Kidney (tissue), 14 donors: ENCODE results near the gene TMEM86B. TPM values are rescaled to one million over a fixed set of nuclear protein-coding genes. Genes with fewer than 3 reads are reported as not detected.

Experiments
- DNase-seq, 5 donors: peaks; one replicate each; pipeline ENCODE4 v3.0.0-alpha.2; 2013 to 2020
- FAIRE-seq: peaks from 2 replicates; lab custom pipeline; 2012; peaks lifted over from hg19 to GRCh38; lab: Jason Lieb, UNC
- H3K27ac ChIP-seq, 2 donors: one replicate each; pipeline ENCODE4 v1.7.0; 2013; ENCODE audit warnings: low read depth in 2 of 2, low read length in 2 of 2, inconsistent platforms in 1 of 2
- H3K27me3 ChIP-seq: one replicate; pipeline ENCODE4 v1.7.1; 2013; ENCODE audit warnings: low read length, inconsistent platforms; ENCODE audit not compliant: control insufficient read depth, insufficient read depth
- H3K36me3 ChIP-seq, 3 donors: one replicate each; pipeline versions ENCODE4 v1.7.0 to v1.7.1; 2013; ENCODE audit warnings: low read length in 3 of 3, control low read depth in 1 of 3, inconsistent platforms in 1 of 3; ENCODE audit not compliant: insufficient read depth in 3 of 3, control insufficient read depth in 2 of 3
- H3K4me1 ChIP-seq, 3 donors: one replicate each; pipeline versions ENCODE4 v1.7.0 to v1.7.1; 2013; ENCODE audit warnings: low read length in 3 of 3, inconsistent platforms in 1 of 3, low read depth in 1 of 3; ENCODE audit not compliant: control insufficient read depth in 2 of 3, insufficient read depth in 2 of 3
- H3K4me3 ChIP-seq, 3 donors: one replicate each; pipeline versions ENCODE4 v1.7.0 to v1.8.1; 2013; ENCODE audit warnings: low read length in 3 of 3, control low read depth in 1 of 3, inconsistent platforms in 1 of 3
- H3K9ac ChIP-seq, 3 donors: one replicate each; pipeline versions ENCODE4 v1.7.0 to v1.7.1; 2013; ENCODE audit warnings: low read length in 3 of 3, control low read depth in 1 of 3, inconsistent platforms in 1 of 3
- H3K9me3 ChIP-seq, 3 donors: one replicate each; pipeline versions ENCODE4 v1.7.0 to v1.7.1; 2013; ENCODE audit warnings: low read length in 3 of 3, control low read depth in 1 of 3, inconsistent platforms in 1 of 3; ENCODE audit not compliant: control insufficient read depth in 2 of 3, insufficient read depth in 1 of 3
- intact Hi-C: fragments of 100-400 bp; cut with DNase I; formaldehyde crosslinking; loops from one replicate; pipeline ENCODE4 v1.11.1; 2022
- polyA plus RNA-seq: library from polyadenylated mRNA; stranded (reverse); fragments of 350-450 nt; fragmentation: Illumina TruSeq; extraction: RNeasy Lipid Tissue Mini Kit (QIAGEN cat#74804); gene quantifications from one replicate; pipeline ENCODE4 v1.2.3, GENCODE V29; 2014; ENCODE audit warnings: low read depth, low replicate concordance; ENCODE audit not compliant: insufficient read depth
- total RNA-seq: library from RNA; stranded (reverse); fragmentation: NEBNext Ultra II Directional; extraction: Animal tissue kit (Norgen Biotek cat#: 25700); gene quantifications from one replicate; pipeline ENCODE4 v1.2.1, GENCODE V29; 2021
- TF ChIP-seq, protein P1 (sequence below): IDR thresholded peaks from 3 replicates; pipeline ENCODE4 v1.5.1; 2012; ENCODE audit warnings: mild to moderate bottlenecking, moderate library complexity, borderline replicate concordance; ENCODE audit not compliant: insufficient read depth; ENCODE audit errors: extremely low read depth
- donor health status: control.
- donor health status: control.
- donor health status: control.
- donor health status: control.
- donor health status: control.
- donor health status: DM: yes; HTN: yes; CAD: no.
- donor health status: Normal renal cell carcinoma (clear cell type).

TMEM86B gene
- total and polyA plus RNA-seq, 2 donors from 2014 or later = 3.3 to 4.6 TPM

- Histone ChIP-seq H3K4me3 (no peak overlapping the region), H3K4me1 (peaks cover 0 to 4% (median 3%) of the 10 kb centered on the region in 3 donors), H3K9me3 (no peaks in the 10 kb centered on the region), H3K27me3 (no peaks in the 10 kb centered on the region), H3K36me3 (peaks cover 6 to 24% (median 12%) of the 10 kb centered on the region in 3 donors), H3K27ac (no peak overlapping the region), H3K9ac (no peak overlapping the region)
- TF ChIP-seq, protein P1, sequence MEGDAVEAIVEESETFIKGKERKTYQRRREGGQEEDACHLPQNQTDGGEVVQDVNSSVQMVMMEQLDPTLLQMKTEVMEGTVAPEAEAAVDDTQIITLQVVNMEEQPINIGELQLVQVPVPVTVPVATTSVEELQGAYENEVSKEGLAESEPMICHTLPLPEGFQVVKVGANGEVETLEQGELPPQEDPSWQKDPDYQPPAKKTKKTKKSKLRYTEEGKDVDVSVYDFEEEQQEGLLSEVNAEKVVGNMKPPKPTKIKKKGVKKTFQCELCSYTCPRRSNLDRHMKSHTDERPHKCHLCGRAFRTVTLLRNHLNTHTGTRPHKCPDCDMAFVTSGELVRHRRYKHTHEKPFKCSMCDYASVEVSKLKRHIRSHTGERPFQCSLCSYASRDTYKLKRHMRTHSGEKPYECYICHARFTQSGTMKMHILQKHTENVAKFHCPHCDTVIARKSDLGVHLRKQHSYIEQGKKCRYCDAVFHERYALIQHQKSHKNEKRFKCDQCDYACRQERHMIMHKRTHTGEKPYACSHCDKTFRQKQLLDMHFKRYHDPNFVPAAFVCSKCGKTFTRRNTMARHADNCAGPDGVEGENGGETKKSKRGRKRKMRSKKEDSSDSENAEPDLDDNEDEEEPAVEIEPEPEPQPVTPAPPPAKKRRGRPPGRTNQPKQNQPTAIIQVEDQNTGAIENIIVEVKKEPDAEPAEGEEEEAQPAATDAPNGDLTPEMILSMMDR = no peak
- DNase-seq (no peak), FAIRE-seq (no peak)
- intact Hi-C loops = no loop called here
Measured at GRCh38 chr19:55230780-55231179, 2.2 kb upstream of the TMEM86B start.

GRCh38 chr19:55230329-55230728, 1.8 kb upstream of the TMEM86B start:
- Histone ChIP-seq H3K4me1 (peaks cover 0 to 4% (median 3%) of the 10 kb centered on the region in 3 donors), H3K9ac (no peak overlapping the region), H3K4me3 (no peak overlapping the region), H3K9me3 (no peaks in the 10 kb centered on the region), H3K36me3 (peaks cover 6 to 24% (median 12%) of the 10 kb centered on the region in 3 donors), H3K27ac (no peak overlapping the region), H3K27me3 (no peaks in the 10 kb centered on the region)
- intact Hi-C loops = no loop called here
- no peak for DNase-seq
- TF ChIP-seq, protein P1 = no peak
- FAIRE-seq = no peak

- no peaks in the 10 kb centered on the region for H3K27me3 ChIP-seq
- no peak for DNase-seq
- intact Hi-C loops = no loop called here
- no peaks in the 10 kb centered on the region for H3K9me3 ChIP-seq
- no peak overlapping the region for H3K9ac ChIP-seq
- no peak overlapping the region for H3K4me3 ChIP-seq
- peaks cover 6 to 20% (median 11%) of the 10 kb centered on the region in 3 donors for H3K36me3 ChIP-seq
- no peak for FAIRE-seq
- H3K27ac ChIP-seq = no peak overlapping the region
- H3K4me1 ChIP-seq = peaks cover 0 to 4% (median 3%) of the 10 kb centered on the region in 3 donors
- TF ChIP-seq, protein P1 = no peak
Measured at GRCh38 chr19:55229789-55230182, 1.2 kb upstream of the TMEM86B start.

- H3K36me3 ChIP-seq = peaks cover 2 to 15% (median 7%) of the 10 kb centered on the region in 3 donors
- FAIRE-seq = no peak
- H3K27me3 ChIP-seq = no peaks in the 10 kb centered on the region
- H3K9me3 ChIP-seq = no peaks in the 10 kb centered on the region
- H3K4me3 ChIP-seq = no peak overlapping the region
- peaks cover 0 to 4% (median 3%) of the 10 kb centered on the region in 3 donors for H3K4me1 ChIP-seq
- H3K27ac ChIP-seq = no peak overlapping the region
- H3K9ac ChIP-seq = no peak overlapping the region
- TF ChIP-seq, protein P1 = no peak
- DNase-seq = no peak
- intact Hi-C loops = no loop called here
Measured at GRCh38 chr19:55229145-55229788, 704 bp upstream of the TMEM86B start.
